Stimulated activated CD8-positive, alpha-beta memory T cell treated with anti-CD3 and anti-CD28 coated beads, Interleukin-15, amount 100 ng/mL, for 1 hour (primary cell): ENCODE measurements around the gene CDRT15.
"Not testable (repeated sequence)": the region's sequence is repeated elsewhere in the genome, so short reads cannot be mapped to it uniquely, and the experiment has no call there.

Experiments used
- DNase-seq: peaks from one replicate; pipeline ENCODE4 v3.0.0-alpha.2; 2020; ENCODE audit warnings: low read depth

Gene CDRT15

DNA sequence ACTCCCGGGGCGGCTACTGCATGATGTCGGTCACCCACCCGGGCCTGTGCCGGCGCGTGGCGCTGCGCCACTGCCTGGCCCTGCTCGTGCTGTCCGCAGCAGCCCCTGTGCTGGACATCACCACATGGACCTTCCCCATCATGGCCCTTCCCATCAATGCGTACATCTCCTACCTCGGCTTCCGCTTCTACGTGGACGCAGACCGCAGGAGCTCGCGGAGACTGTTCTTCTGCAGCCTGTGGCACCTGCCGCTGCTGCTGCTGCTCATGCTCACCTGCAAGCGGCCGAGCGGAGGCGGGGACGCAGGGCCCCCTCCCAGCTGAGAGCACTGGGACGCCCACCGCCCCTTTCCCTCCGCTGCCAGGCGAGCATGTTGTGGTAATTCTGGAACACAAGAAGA, 29.8 kb downstream of the CDRT15 start:
- no peak for DNase-seq

DNA sequence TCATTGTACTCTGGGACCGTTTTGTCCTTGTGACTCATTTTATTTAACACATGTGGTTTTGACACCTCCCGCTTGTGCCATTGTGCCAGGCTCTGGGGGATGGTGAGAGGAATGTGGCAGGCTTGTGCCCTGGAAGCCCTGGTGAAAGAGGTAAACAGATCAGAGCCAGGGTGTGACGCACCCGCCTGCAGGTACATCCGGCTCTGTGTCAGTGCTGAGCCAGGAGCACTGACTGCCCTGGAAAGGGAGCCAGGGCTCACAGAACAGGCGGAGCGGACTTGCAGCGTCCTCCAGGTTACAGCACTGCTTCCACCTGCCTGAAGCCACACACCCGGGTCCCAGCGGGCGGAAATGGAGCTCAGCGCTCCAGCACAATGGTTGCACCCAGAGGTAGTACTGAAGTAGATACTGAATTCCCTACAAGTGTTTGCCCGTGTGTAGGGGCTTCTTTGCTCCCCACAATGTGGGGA, 30.6 kb downstream of the CDRT15 start:
- peak; percentile 40 for DNase-seq

DNA sequence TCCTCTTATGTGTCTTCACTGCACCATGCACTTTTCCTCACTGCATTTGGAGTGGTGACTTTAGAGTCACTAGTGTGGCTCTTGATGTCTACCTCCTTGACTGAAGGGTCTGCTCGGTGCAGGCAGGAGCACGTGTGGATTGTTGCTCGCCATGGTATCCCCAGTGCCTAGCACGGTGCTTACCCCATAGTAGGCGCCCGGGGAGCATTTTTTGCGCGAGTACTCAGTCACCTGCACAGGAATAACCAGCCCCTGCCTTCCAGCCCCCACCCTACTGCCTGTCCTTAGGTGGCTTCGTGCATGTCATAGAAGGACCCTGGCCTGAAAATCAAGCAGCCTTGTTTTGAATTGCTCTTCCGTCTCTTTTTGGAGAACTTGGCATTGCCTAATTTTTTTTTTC, 31.3 kb downstream of the CDRT15 start:
- DNase-seq, result no peak

DNA sequence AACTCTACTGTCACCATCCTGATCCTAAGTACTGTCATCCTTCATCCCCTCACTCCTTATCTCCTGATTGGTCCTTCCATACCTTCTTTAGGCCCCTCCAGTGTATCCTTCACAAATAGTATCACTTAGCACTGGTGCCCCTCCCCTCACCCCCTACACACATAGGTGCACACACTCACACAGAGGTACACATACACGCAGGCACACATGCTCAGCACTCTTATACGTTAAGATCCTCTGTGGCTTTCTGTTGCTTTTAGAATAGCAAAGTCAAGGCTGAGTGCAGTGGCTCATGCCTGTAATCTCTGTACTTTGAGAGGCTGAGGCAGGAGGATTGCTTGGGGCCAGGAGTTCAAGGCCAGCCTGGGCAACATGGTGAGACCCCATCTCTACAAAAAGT, 32.1 kb downstream of the CDRT15 start:
- DNase-seq, result no peak

DNA sequence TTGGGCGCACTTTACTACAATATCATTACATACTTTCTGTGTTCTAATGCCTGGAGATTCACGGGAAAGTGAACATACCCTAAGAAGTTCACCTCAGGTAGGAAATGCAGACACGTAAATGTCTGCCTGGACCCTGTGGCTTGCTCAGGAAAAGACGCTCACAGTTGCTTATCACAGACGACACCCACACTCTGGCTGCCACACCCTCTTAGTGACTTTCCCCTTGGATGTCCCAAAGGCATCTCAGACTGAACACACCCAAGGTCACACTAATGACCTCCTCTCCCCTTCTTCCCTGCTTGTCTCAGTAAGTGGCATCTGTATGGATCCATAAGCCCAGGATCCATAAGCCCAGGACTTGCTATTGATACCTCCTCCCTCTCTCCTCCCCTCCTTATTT, 32.6 kb downstream of the CDRT15 start:
- no peak for DNase-seq

DNA sequence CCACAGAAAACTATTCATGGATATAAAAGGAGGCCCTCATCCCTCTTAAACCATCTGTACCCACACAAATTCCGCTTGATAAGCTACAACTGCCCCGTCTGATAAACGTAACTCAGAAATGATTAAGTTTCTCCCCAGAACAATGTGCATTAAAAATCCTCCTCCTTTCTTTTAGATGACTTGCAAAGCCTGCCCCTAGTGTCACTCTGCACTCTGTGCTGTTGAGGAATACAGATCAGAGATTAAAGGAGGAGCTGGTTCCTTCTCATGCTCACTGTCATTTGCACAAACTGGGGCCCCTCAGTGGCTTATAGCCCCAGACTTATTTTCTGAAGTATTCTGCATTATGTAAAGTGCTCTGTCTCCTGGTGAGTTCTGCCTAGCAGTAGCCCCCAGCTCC, 33.3 kb downstream of the CDRT15 start:
- no peak for DNase-seq

DNA sequence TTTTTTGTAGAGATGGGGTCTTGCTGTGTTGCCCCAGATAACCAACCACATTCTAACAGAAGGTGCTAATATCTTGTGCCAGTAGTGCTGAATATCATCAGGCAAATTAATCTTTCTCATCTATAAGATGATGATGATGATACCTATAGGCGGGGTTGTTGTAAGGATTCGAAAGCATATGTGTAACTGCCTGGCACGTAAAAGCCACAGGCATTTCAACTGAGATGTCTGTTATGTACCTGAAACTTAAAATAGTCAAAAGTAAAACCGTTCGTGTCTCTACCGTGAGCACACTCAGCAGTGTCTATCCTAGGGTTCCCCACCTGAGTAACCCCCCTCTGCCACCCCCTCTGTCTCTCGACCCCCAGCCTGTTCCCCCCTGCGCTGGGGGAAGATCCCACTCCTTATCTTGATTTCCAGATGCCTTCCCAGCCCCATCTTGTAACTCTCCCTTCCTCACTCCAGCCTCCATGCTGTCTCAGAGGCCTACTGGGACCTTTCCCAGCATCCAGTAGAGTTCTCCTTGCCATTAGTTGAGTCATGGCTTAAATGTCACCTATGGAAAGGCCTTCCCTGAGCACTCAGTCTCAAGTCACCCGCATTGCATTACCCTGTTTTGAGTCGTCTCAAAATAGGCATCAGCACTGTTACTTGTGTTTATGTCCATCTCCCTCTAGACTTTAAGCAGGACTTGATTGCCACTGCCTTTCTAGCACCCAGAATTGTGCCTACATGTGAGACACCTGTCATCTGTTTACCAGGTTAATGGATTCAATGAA, 34.1 kb downstream of the CDRT15 start:
- DNase-seq, result no peak

DNA sequence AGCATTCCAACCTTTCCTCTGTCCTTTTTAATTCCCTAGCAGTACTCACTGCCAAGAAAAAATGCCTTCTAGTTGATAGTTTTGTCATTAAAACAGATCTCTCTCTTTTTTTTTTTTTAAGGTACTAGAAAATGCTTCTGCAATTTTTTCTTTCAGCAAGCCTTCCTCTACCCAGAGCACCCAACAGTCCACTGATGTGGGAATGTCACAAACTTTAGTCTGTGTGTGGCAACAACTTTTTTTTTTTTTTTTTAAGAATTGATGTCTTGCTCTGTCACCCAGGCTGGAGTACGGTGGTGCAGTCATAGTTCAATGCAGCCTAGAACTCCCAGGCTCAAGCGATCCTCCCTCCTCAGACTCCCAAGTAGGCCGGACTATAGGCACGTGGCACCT, 34.7 kb downstream of the CDRT15 start:
- DNase-seq, result no peak

DNA sequence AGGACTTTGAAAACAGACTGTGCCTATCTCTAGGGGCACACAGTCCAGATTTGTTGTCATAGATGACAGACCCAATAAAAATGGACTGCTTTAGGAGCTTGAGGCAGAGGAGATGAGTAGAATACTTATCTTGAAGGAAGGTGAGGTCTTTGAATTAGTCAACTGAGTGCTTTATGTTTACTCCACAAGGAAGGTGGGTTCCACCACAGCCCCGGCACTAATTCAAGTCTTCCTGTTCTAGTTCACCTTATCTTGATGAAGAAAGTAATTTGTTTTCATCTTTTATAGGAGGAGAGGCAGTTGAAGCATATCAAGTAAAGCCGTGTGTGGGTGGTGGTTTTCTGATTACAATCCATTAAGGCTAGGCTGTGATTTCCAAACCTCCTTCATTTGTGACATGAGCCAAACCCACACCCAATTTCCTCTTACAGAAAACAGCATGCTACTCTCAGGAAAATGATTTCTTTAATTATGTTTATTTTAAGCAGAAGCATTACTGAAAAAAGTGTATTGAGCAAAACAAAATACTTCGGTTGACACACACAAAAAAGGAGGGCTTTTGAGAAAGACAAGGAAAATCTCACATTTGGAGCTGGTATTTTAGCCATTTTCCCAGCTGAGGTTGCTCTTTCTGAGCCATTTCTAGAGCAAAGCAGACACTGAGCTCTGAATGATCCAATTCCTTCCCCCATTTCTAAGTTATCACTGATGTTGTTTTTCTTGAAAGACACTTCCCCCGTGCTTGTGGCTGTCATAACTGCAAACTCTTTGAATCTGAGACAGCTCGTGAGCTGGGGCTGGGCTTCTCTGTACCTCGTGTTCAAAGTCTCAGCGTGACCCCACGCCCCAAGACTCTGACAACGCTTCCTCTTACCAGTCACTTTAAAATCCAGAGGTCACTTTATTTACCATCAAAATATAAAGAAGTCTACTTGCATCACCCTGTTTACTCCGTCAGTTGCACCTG, 35.4 kb downstream of the CDRT15 start:
- DNase-seq, result peak; percentile 34

DNA sequence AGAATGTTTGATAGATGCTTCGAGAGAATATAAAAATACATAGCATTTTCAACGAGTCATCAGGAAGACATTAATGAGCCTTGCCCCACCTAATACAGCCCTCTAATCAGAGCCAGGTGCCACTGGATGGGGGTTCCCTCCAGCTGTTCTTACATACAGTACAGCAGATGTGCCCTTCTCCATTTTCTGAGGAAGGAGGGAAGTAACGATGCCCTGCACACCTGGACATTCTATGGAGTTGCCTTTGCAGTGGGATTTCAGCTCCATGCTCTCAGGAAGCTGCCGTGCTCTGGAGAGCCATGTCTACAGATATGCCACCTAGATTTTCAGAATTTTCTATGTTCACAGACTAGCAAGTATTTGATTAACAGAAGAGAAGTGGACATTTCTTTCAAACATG, 36.3 kb downstream of the CDRT15 start:
- no peak for DNase-seq

DNA sequence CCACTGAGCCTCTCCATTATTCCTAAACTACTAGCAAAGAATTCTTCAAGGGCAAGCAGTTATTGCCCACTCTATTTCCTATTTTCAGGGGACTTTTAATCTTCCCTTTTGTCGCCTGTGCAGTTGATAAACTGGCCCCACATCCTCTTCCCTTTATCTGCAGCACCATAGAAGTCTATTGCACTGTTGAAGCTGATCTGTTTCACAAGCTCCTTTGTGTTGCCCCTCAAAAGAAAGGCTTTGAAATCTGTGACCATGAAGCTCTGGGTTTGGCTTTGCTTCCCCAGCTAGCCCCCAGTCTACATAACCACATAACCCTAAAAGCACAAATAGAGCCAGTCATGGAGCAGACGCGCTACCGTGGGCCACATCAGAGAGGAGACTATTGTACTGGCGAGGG, 37.1 kb downstream of the CDRT15 start:
- no peak for DNase-seq

DNA sequence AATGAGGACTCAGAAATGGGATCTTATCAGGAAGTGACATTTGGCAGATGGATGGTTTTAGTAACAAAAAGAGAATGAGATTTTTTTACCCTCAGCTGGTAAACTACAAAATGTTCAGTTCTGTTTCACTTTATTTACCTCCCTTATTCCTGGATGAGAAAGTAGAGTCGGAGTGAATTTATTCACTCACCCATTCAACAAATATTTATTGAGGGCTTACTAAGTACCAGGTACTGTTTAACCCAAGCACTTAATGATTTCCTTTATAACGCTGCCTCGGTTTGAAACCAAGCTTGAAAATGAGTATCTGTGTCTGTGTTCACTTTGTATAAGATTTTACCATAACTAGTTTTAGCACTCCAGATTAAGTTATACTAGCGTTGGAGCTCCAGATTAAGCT, 38.1 kb downstream of the CDRT15 start:
- no peak for DNase-seq

DNA sequence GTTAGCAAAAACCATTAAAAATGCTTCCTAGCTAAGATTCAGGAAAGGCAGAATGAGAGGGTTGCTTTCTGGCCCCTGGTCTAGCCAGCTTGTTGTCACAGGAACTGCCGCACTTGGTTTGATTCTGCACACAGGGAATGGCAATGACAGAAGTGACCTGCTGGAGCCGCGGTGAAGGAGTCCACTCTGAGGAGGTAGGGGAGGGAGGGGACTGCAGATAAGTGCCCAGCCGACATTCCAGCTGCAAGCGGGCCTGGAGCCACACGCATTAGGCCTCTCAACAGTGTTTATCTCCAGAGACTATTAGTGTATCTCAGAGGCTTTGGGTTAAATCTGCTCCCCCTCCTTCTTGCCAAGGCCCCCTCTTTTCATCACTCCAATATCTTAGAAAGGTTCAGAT, 38.6 kb downstream of the CDRT15 start:
- DNase-seq, result no peak

DNA sequence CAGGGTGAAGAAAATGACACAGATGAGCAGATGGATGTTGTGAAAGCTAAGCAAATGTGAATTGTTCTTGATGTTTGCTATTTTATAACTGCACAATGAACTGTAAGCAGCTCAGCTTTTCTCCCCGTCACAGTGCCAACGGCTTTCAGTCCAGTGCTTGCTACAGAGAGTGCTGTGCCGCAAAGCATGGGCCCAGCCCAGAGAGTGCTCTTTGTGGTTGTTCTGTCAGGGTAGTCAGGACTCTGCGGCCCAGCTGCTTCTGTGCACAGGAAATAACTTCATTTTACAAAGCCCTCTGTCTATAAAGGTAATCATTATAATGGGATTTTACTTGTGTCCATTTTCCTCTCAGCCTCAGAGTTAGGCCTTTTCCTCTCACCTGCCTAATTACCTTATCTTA, 39.1 kb downstream of the CDRT15 start:
- no peak for DNase-seq

DNA sequence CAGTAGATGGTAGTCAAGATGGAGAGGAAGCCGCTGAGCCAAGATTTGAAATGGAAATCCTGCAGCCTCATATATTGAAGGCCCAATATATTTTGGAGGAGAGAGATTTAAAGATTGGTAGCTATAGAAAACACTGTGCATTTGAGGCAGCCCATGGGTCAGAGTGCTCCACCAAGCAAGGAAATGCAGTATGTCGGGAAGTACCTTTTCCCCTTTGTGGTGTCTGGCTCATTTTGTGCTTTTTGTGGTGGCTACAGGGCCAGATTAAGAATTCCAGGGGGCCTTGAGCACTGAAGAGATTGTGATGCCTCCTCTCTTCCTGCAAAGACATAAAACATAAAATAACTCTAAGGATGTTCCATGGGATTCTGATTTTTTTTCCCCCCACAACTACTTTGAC, 39.6 kb downstream of the CDRT15 start:
- DNase-seq, result no peak

DNA sequence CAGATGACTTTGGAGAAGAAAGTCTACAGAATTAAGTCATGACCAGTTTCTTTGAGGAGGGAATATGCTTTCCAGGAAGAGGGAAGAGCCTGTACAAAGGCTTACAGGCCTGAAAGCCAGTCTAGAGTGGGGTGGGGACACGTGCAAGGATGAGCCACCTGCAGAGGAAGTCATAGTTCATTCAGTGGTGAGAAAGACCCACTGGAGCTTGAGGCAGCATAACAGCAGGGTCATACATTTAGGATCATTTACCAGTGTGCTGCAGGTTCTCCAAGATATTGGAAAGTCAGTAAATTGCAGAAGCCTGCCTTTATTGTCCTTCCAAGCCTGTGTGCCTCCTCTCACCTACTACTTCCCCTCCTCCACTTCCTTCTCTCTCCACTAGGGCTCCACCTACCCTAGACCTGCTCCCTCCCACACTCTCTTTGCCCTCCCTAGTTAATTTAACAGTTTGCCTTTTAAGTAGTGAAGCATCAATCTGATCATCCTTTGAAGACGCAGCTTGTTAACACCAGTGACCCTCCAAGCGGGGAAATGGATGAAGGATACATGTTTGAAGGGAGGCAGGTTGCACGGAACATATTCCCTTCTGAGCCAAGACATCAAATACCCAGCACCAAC, 40.2 kb downstream of the CDRT15 start:
- DNase-seq, result no peak

DNA sequence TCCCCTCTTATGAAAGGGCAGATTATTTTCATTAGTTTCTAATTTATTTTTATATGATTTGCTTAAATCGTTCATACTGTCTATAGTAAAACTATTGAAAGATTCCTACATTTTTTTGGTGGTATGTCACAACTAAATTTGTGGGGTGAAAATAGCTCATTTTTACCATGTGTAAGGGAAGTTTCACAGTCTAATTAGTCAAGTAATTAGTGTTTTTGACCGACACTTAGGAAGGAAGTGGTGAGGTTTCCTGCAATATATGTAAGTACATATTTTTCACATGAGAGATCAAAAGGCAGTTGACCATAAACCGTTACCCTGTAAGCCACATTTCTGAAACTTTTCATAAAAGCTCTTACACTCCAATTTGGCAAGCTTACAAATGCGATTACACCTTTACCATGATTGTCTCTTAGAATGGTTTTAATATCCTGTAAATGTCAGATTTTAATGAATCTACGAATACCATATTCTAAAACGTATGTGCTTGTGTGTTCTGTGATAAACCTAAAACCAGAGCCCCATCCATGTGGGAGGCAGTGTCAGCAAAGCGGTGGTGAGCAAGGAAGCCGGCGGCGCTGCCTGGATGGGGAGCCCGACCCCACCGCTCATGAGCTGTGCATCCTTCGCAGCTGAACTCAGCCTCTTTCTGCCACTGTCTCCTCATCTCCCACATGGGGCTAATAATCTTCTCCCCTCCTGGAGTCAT, 43.9 kb downstream of the CDRT15 start:
- DNase-seq, result not testable (repeated sequence)

DNA sequence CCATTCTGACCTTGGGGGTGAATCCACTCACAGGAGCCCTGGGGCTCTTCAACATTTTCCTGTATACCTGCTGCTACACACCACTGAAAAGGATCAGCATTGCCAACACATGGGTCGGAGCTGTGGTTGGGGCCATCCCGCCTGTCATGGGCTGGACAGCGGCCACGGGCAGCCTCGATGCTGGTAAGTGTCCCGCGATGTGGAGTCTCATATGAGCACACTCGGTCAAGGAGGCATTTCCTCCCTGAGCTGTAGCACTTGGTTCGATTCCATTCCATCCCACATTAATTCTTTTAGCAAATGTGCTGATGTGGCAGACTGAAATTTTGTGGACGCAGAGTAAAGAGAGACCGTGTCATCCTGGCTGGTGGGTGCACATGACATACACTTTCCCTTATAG, 44.6 kb downstream of the CDRT15 start:
- DNase-seq, result not testable (repeated sequence)

DNA sequence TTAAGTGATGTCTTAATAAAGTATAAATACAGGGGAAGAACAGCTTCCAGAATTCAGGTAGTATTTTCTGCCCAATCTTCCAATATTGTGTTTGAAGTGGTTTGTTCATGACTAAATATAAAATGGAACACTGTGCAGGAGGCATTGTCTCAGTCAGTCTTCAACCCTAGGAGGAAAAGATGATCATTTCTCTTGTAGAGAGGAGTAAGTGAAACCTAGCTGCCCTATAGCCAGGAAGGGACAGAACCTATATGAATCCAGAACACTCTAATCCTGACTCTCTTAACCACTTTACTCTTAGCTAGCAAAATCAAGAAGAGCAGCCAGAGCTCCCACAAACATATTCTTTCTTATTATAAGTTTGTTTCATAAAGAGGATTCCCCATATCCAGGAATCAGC, 45.2 kb downstream of the CDRT15 start:
- DNase-seq, result not testable (repeated sequence)

DNA sequence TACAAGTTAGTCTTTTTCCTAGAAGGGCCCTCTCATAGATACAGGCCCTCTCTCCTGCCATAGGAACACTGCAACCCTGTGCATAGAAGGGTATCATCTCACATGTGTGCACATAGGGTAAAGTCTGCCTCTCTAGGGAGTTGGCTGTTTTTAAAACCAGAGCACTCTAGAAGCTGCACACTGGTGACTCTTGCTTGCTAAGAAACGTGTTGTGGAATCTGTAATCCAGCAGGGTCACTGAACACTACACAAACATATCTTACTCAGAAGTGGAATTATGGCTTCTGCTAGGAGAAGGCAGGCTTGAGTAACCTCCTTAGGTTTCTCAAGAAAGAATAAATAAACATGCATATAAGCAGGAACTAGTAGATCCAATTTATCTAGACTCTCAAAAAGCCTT, 45.9 kb downstream of the CDRT15 start:
- DNase-seq, result not testable (repeated sequence)

DNA sequence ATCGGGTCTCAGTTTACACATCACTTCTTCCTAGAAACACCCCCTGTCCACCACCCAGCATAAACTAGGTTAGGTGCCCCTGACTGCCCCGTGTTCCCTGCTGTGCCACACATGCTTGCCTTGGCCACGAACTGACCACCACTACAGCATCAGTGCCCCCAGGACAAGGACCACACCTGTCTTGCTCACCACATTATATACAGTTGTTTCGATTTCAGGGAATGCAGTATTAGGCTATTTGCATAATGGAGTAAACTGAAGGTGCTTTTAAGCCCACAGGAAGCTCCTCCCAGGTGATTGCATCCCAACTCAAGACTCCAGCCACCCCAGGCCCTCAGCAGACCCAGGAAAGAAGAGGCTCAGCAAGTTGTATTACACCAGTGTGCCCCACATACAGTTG, 50.2 kb downstream of the CDRT15 start:
- DNase-seq, result not testable (repeated sequence)
